ENCODE measurements around the gene ALDH3B2. TPM values are rescaled to one million over a fixed set of nuclear protein-coding genes. Genes with fewer than 3 reads are reported as not detected.
A peak's percentile ranks its signal among the peaks of the same experiment; 100 is the strongest.

ALDH3B2 gene
- total and polyA plus RNA-seq, 3 experiments from 2014 or later: not detected

DNA sequence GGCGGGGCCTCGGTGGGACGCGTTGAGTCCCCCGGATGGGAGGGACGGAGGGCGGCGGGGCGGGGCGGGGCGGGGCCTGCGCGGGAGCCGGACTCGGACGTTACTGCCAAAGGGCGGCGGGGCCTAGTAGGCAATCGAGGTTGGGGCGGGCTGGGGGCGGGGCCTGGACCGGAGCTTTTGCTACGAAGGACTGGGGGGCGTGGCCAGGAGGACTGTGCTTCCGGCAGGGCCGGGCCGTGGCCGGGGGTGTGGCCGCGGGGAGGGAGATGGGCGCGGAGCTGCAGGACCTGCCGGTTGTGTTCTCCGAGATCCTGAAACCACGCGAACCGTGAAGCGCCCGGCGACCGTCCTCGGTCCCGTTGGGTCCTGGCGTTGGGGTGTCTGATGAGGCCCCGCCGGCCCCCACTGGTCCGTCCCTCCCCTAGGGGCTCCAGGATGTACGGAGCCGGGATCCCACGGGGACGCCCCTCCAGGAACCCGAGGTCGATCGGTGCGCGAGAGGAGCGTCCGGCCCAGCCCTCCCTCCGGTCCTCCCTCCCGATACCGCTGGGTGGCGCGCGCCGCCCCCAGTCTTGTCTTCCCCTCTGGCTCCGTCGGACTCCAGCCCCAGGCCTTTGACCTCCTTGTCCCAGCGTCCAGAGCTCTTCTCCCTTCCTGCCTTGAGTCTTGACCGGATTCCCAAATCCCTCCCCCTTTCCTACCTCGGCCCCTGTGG, 44.0 kb downstream of the ALDH3B2 start:
- ChIA-PET POLR2A (interaction anchor here (0.6 to 1.1 kb wide), 5 partner anchors 16 to 60 kb away, joined by 4 to 8 read pairs (median 5); partner anchors contain the start of gene ACY3), CTCF (interaction anchor here (1.1 to 7.4 kb wide), 12 partner anchors 9 to 279 kb away, joined by 3 to 88 read pairs (median 7); partner anchors contain the start of genes ACY3 and TBX10)
- H3K4me1 Mint-ChIP-seq: peaks cover 5 to 7% (median 6%) of the 10 kb centered on the region in 3 donors
- H3K36me3 Mint-ChIP-seq: peaks cover 0 to 2% (median 0%) of the 10 kb centered on the region in 3 donors
- Histone ChIP-seq H3K4me1 (ENCODE audit: insufficient read depth, low read length) (peaks cover 11% of the 10 kb centered on the region), H3K27me3 (ENCODE audit: insufficient read depth, low read length, poor library complexity, severe bottlenecking) (no peaks in the 10 kb centered on the region), H3K36me3 (ENCODE audit: insufficient read depth, low read length) (no peaks in the 10 kb centered on the region), H3K27ac (ENCODE audit: low read depth, low read length) (peak overlapping the region; percentile 57), H3K9me3 (ENCODE audit: low read length) (no peaks in the 10 kb centered on the region), H3K4me3 (ENCODE audit: low read length) (peak overlapping the region; percentile 72)
- no peaks in the 10 kb centered on the region for H3K9me3 Mint-ChIP-seq
- peak overlapping the region in 7 of 8 donors; percentile 88 to 98 (median 91) for H3K27ac Mint-ChIP-seq
- no peaks in the 10 kb centered on the region for H3K27me3 Mint-ChIP-seq
- peak overlapping the region; percentile 86 to 96 (median 91) for H3K4me3 Mint-ChIP-seq
- peak; percentile 85 to 96 (median 95) for DNase-seq

DNA sequence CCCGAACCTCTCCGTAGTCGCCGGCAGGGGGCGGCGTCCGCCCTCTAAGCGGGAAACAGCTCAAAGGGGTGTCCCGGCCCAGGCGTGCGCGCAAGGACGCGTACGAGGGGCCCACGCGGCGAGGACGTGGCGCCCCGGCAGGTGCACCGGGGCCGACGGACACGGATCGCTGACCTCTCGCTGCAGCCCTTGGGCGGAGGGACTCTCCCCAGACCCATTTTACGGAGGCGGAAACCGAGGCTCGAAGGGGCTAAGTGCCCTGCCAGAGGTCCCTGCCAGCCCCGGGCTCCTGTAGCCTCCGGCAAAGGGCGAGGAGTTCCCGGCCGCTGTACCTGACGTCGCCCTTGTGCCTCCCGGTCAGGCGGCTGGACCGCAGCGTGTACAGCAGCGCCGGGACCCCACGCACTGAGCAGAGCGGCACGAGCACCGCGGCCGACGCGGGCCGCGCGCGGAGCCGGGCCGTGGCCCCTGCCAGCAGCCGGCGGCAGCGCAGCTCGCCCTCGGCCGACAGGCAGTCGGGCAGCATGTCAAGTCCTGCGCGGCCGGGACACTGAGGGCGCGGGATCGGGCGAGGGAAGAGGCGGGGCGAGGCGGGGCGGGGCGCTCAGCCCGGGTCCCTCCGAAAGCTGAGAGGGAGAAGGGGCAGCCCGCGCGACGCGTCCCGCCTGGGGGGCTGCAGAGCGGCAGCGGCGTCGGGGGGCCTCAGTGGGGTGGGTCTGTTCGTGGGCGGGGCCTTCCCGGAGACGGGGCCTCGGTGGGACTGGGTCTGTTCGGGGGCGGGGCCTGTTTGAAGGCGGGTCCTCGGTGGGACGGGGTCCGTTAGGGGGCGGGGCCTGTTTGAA, 44.8 kb downstream of the ALDH3B2 start, which contains the start of gene NUDT8:
Gene NUDT8, minus strand, starts transcription at position 552 of the 842 bp plus-strand sequence. Its CDS starts 26 bp downstream, at position 526.
- Mint-ChIP-seq H3K36me3 (peaks cover 0 to 2% (median 0%) of the 10 kb centered on the region in 3 donors), H3K4me1 (peaks cover 5 to 7% (median 6%) of the 10 kb centered on the region in 3 donors), H3K27me3 (no peaks in the 10 kb centered on the region), H3K9me3 (no peaks in the 10 kb centered on the region), H3K27ac (peak within 1 kb of the TSS; percentile 81 to 98 (median 91)), H3K4me3 (peak within 1 kb of the TSS; percentile 86 to 96 (median 91))
- ChIA-PET CTCF (interaction anchor here (0.8 to 7.4 kb wide), 14 partner anchors 10 to 278 kb away, joined by 3 to 88 read pairs (median 6); partner anchors contain the start of genes ACY3 and TBX10), POLR2A (interaction anchor here (0.5 to 1.9 kb wide), 11 partner anchors 15 to 1120 kb away, joined by 3 to 8 read pairs (median 5); partner anchors contain the start of gene ACY3)
- H3K4me3 ChIP-seq (ENCODE audit: low read length): peak within 1 kb of the TSS; percentile 72
- H3K36me3 ChIP-seq (ENCODE audit: insufficient read depth, low read length): no peaks in the 10 kb centered on the region
- H3K9me3 ChIP-seq (ENCODE audit: low read length): no peaks in the 10 kb centered on the region
- peak within 1 kb of the TSS; percentile 73 for H3K27ac ChIP-seq (ENCODE audit: low read depth, low read length)
- H3K4me1 ChIP-seq (ENCODE audit: insufficient read depth, low read length): peaks cover 11% of the 10 kb centered on the region
- peak; percentile 80 to 93 (median 85) for DNase-seq
- H3K27me3 ChIP-seq (ENCODE audit: insufficient read depth, low read length, poor library complexity, severe bottlenecking): no peaks in the 10 kb centered on the region

DNA sequence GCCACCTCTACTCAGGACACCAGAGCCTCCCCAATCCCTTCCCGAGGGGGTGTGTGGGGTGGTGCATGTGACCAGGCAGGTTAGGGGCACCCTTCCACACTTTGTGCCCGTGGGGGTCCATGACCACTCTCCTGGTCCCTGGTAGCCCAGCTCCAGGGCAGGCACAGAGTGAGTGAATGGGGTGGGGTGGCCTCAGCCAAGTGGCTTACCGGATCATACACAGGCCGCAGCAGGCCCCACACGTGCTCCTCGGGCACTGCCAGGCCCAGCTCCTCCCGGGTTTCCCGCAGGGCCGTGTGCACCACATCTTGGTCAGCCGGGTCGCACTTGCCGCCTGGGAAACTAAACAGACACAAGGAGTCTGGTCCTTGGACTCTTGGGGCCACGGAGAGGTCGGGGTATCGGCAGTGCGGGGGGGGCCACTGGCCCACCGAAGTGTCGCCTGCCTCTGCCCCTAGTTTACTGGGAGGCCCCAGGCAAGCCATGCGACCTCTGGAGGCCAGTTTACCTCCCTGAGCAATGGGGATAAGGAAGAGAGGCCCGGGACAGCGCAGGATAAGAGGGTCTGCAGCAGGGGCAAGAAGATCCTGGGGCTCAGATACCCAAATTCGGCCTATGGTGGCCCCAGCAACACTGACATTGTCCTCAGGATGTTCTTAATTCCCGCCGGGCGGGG, 45.6 kb downstream of the ALDH3B2 start:
- ChIA-PET CTCF (interaction anchor here (0.8 to 7.4 kb wide), 11 partner anchors 11 to 277 kb away, joined by 3 to 88 read pairs (median 6); partner anchors contain the start of gene ACY3), POLR2A (interaction anchor here (0.5 to 1.9 kb wide), 6 partner anchors 15 to 1121 kb away, joined by 3 to 7 read pairs (median 5); no protein-coding TSS in a partner anchor)
- Mint-ChIP-seq H3K36me3 (peaks cover 0 to 2% (median 0%) of the 10 kb centered on the region in 3 donors), H3K27me3 (no peaks in the 10 kb centered on the region), H3K9me3 (no peaks in the 10 kb centered on the region), H3K27ac (peak overlapping the region in 3 of 8 donors; percentile 38 to 93 (median 75)), H3K4me1 (peaks cover 5 to 7% (median 6%) of the 10 kb centered on the region in 3 donors), H3K4me3 (peak overlapping the region; percentile 38 to 93 (median 58))
- H3K9me3 ChIP-seq (ENCODE audit: low read length): no peaks in the 10 kb centered on the region
- H3K27me3 ChIP-seq (ENCODE audit: insufficient read depth, low read length, poor library complexity, severe bottlenecking): no peaks in the 10 kb centered on the region
- H3K4me3 ChIP-seq (ENCODE audit: low read length): no peak overlapping the region
- peak overlapping the region; percentile 73 for H3K27ac ChIP-seq (ENCODE audit: low read depth, low read length)
- H3K36me3 ChIP-seq (ENCODE audit: insufficient read depth, low read length): no peaks in the 10 kb centered on the region
- DNase-seq: no peak
- peaks cover 11% of the 10 kb centered on the region for H3K4me1 ChIP-seq (ENCODE audit: insufficient read depth, low read length)

DNA sequence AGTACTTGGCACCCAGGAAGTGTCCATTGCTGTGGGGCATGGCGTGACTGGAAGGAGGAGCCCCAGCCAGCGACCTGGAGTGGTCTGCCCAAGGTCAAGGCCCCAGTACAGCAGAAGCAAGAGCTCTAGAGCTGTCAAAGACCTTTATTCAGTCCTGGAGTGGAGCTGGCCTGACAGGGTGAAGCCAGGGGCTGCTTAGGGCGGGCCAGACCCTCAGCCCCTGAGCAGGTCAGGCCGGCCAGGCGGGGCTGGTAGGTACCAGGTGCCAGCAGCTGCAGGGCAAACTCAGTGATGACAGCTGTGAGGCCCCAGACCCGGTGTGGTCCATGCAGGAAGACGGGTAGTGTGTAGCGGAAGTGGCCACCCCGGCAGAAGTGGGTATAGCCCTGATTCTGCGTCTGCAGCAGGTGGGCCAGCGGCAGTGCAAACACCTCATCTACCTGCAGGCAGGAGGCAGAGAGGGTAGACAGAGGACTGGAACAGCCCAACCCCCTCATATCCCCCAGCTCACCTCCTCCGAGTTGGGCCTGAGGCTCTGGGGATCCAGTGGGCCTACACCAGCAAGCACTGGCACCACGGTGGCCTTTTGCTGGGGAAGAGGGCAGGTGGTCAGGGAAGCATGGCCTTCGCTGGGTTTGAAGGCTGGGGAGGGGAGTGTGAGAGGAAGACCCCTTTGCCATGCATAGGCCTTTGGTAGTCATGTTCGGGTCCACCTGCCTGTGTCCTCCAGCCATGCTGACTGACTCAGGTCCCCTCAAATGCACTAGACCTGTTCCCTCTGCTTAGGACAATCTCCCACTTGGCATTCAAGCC, 46.4 kb downstream of the ALDH3B2 start:
- H3K4me1 Mint-ChIP-seq: peaks cover 5 to 7% (median 6%) of the 10 kb centered on the region in 3 donors
- Histone ChIP-seq H3K27ac (ENCODE audit: low read depth, low read length) (no peak overlapping the region), H3K4me3 (ENCODE audit: low read length) (no peak overlapping the region), H3K27me3 (ENCODE audit: insufficient read depth, low read length, poor library complexity, severe bottlenecking) (no peaks in the 10 kb centered on the region), H3K9me3 (ENCODE audit: low read length) (no peaks in the 10 kb centered on the region), H3K36me3 (ENCODE audit: insufficient read depth, low read length) (no peaks in the 10 kb centered on the region), H3K4me1 (ENCODE audit: insufficient read depth, low read length) (peaks cover 11% of the 10 kb centered on the region)
- CTCF ChIA-PET: interaction anchor here (1.2 to 7.4 kb wide), 5 partner anchors 14 to 86 kb away, joined by 6 to 88 read pairs (median 61); partner anchors contain the start of gene ACY3
- H3K27ac Mint-ChIP-seq: no peak overlapping the region
- no peaks in the 10 kb centered on the region for H3K27me3 Mint-ChIP-seq
- H3K4me3 Mint-ChIP-seq: peak overlapping the region in 2 of 7 donors; percentile 9 to 75
- no peaks in the 10 kb centered on the region for H3K9me3 Mint-ChIP-seq
- no peak for DNase-seq
- peaks cover 0 to 2% (median 0%) of the 10 kb centered on the region in 3 donors for H3K36me3 Mint-ChIP-seq
- POLR2A ChIA-PET: interaction anchor here (0.9 to 1.9 kb wide), 5 partner anchors 14 to 31 kb away, joined by 3 to 7 read pairs (median 4); no protein-coding TSS in a partner anchor

DNA sequence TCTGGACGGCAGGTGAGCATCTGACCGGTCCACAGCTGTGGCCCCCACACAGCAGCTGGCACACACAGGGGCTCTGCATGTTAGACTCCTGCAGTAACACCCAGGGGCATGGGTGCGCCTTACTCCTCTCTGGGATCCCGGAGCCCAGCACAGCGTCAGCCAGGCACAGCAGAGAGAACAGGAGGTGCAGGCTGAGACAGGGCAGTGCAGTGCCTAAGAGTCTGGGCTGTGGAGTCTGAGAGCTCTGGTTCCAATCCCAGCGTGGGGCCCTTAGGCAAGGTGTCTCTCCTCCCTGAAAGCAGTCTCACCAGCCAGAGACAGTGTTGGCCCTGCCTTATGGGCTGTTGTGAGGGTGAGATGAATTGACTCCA, 47.0 kb downstream of the ALDH3B2 start:
- POLR2A ChIA-PET: no interaction called here
- Mint-ChIP-seq H3K36me3 (peaks cover 0 to 2% (median 0%) of the 10 kb centered on the region in 3 donors), H3K4me1 (peaks cover 5 to 7% (median 6%) of the 10 kb centered on the region in 3 donors), H3K27ac (peak overlapping the region in 1 of 8 donors; percentile 12), H3K27me3 (no peaks in the 10 kb centered on the region), H3K9me3 (no peaks in the 10 kb centered on the region), H3K4me3 (no peak overlapping the region)
- H3K27ac ChIP-seq (ENCODE audit: low read depth, low read length): no peak overlapping the region
- no peaks in the 10 kb centered on the region for H3K36me3 ChIP-seq (ENCODE audit: insufficient read depth, low read length)
- CTCF ChIA-PET: interaction anchor here (6.0 to 7.4 kb wide), 3 partner anchors 13 to 32 kb away, joined by 61 to 88 read pairs (median 80); partner anchors contain the start of gene ACY3
- no peaks in the 10 kb centered on the region for H3K27me3 ChIP-seq (ENCODE audit: insufficient read depth, low read length, poor library complexity, severe bottlenecking)
- no peak for DNase-seq
- no peak overlapping the region for H3K4me3 ChIP-seq (ENCODE audit: low read length)
- H3K4me1 ChIP-seq (ENCODE audit: insufficient read depth, low read length): peaks cover 11% of the 10 kb centered on the region
- H3K9me3 ChIP-seq (ENCODE audit: low read length): no peaks in the 10 kb centered on the region

DNA sequence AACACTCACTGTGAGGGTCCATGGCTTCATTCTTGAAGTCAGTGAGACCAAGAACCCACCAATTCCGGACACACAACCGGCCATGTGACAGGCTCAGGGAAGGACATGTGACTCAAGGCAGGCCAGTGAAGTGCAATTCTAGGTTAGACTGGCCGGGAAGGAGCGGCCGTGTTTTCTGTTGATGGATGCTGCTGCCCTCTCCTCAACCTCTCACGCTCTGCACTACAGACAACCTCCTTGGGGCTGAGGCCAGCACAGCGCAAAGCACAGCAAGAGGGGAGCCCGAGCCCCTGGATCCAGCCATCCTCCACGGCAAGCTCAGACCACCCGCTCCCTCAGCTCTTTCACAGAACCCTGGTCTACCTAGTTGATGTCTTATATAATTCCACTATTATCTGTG, 47.5 kb downstream of the ALDH3B2 start:
- no peaks in the 10 kb centered on the region for H3K9me3 Mint-ChIP-seq
- ChIA-PET CTCF (interaction anchor here (6.0 to 7.4 kb wide), 3 partner anchors 12 to 33 kb away, joined by 61 to 88 read pairs (median 80); partner anchors contain the start of gene ACY3), POLR2A (no interaction called here)
- no peak overlapping the region for H3K27ac ChIP-seq (ENCODE audit: low read depth, low read length)
- no peak for DNase-seq
- peaks cover 5 to 7% (median 6%) of the 10 kb centered on the region in 3 donors for H3K4me1 Mint-ChIP-seq
- no peaks in the 10 kb centered on the region for H3K36me3 ChIP-seq (ENCODE audit: insufficient read depth, low read length)
- no peaks in the 10 kb centered on the region for H3K27me3 ChIP-seq (ENCODE audit: insufficient read depth, low read length, poor library complexity, severe bottlenecking)
- H3K4me3 ChIP-seq (ENCODE audit: low read length): no peak overlapping the region
- H3K4me3 Mint-ChIP-seq: no peak overlapping the region
- peaks cover 0 to 2% (median 0%) of the 10 kb centered on the region in 3 donors for H3K36me3 Mint-ChIP-seq
- peak overlapping the region in 1 of 8 donors; percentile 20 for H3K27ac Mint-ChIP-seq
- peaks cover 11% of the 10 kb centered on the region for H3K4me1 ChIP-seq (ENCODE audit: insufficient read depth, low read length)
- H3K9me3 ChIP-seq (ENCODE audit: low read length): no peaks in the 10 kb centered on the region
- H3K27me3 Mint-ChIP-seq: peaks cover 0 to 1% of the 10 kb centered on the region in 2 donors

Measured in CD8-positive, alpha-beta memory T cell (primary cell).